WTC11 (cell line): Measurements from ENCODE around the gene TUBGCP2. TPM values are rescaled to one million over a fixed set of nuclear protein-coding genes. Genes with fewer than 3 reads are reported as not detected.

ENCODE experiments used
- ATAC-seq: fragments of 200-7000 bp; cut with Tn5 transposase; 2 replicates; pipeline ENCODE4 v1.10.0; 2021; ENCODE audit warnings: mild to moderate bottlenecking, moderate library complexity
- CTCF ChIA-PET: fragments of 300-600 bp; sonication (Branson Sonifier 250); formaldehyde crosslinking; loops from one replicate; lab custom pipeline; 2021; ENCODE audit warnings: antibody characterized with exemption; lab: Charles Lee
- POLR2A ChIA-PET: fragments of 350-600 bp; sonication (Branson Sonifier 250); formaldehyde crosslinking; loops from one replicate; lab custom pipeline; 2021; ENCODE audit warnings: antibody characterized with exemption; lab: Charles Lee
- DNase-seq: peaks from one replicate; pipeline ENCODE4 v3.0.0; 2021; ENCODE audit warnings: low spot score
- H3K27ac Mint-ChIP-seq: 2 replicates; pipeline ENCODE4 v1.8.0; 2021; ENCODE audit warnings: mixed read lengths
- H3K27me3 Mint-ChIP-seq: 2 replicates; pipeline ENCODE4 v1.8.0; 2021; ENCODE audit warnings: low read depth, mild to moderate bottlenecking, moderate library complexity, mixed read lengths
- H3K36me3 Mint-ChIP-seq: 2 replicates; pipeline ENCODE4 v1.8.0; 2021; ENCODE audit warnings: mixed read lengths
- H3K4me1 Mint-ChIP-seq: 2 replicates; pipeline ENCODE4 v1.8.0; 2022; ENCODE audit warnings: mixed read lengths
- H3K4me3 Mint-ChIP-seq: 2 replicates; pipeline ENCODE4 v1.8.0; 2021; ENCODE audit warnings: mild to moderate bottlenecking, moderate library complexity, mixed read lengths
- H3K9me3 Mint-ChIP-seq: 2 replicates; pipeline ENCODE4 v1.8.0; 2021; ENCODE audit warnings: mixed read lengths
- E2F5 ChIP-seq: sonication (generic); formaldehyde crosslinking; IDR thresholded peaks from 2 replicates; pipeline ENCODE4 v1.8.1; 2022; ENCODE audit warnings: mild to moderate bottlenecking, moderate library complexity, missing genetic modification reagents
- FOXP1 ChIP-seq: sonication (generic); formaldehyde crosslinking; IDR thresholded peaks from 2 replicates; pipeline ENCODE4 v1.8.0; 2022; ENCODE audit warnings: missing genetic modification reagents, mild to moderate bottlenecking, moderate library complexity, borderline replicate concordance
- JAZF1 ChIP-seq: fragments of 250-450 bp; sonication (Bioruptor Pico); IDR thresholded peaks from 2 replicates; pipeline ENCODE4 v1.9.0; 2021; ENCODE audit warnings: moderate library complexity, mild to moderate bottlenecking, inconsistent platforms
- JUN ChIP-seq: sonication (generic); formaldehyde crosslinking; IDR thresholded peaks from 2 replicates; pipeline ENCODE4 v1.8.0; 2023; ENCODE audit warnings: mild to moderate bottlenecking, missing genetic modification reagents
- NFATC4 ChIP-seq: fragments of 250-450 bp; sonication (Bioruptor Pico); IDR thresholded peaks from 2 replicates; pipeline ENCODE4 v1.9.0; 2021; ENCODE audit warnings: mild to moderate bottlenecking
- PRDM15 ChIP-seq: sonication (generic); formaldehyde crosslinking; IDR thresholded peaks from 2 replicates; pipeline ENCODE4 v1.8.0; 2022; ENCODE audit warnings: missing genetic modification reagents
- RELA ChIP-seq: sonication (generic); formaldehyde crosslinking; IDR thresholded peaks from 2 replicates; pipeline ENCODE4 v1.8.1; 2022; ENCODE audit warnings: missing genetic modification reagents, mild to moderate bottlenecking, borderline replicate concordance
- SP1 ChIP-seq: sonication (generic); formaldehyde crosslinking; conservative IDR thresholded peaks from 2 replicates; pipeline ENCODE4 v1.8.1; 2022; ENCODE audit warnings: missing genetic modification reagents
- TEAD1 ChIP-seq: sonication (generic); formaldehyde crosslinking; IDR thresholded peaks from 2 replicates; pipeline ENCODE4 v1.8.0; 2022; ENCODE audit warnings: mild to moderate bottlenecking, missing genetic modification reagents
- ZBTB21 ChIP-seq: sonication (generic); formaldehyde crosslinking; IDR thresholded peaks from 2 replicates; pipeline ENCODE4 v1.8.1; 2023; ENCODE audit warnings: mild to moderate bottlenecking, missing genetic modification reagents, borderline replicate concordance
- ZNF263 ChIP-seq: sonication (generic); formaldehyde crosslinking; IDR thresholded peaks from 2 replicates; pipeline ENCODE4 v1.8.1; 2022; ENCODE audit warnings: low read depth, mild to moderate bottlenecking, moderate library complexity, missing genetic modification reagents
- ZNF423 ChIP-seq: fragments of 250-450 bp; sonication (Bioruptor Pico); IDR thresholded peaks from 2 replicates; pipeline ENCODE4 v2.1.2; 2022; ENCODE audit warnings: mild to moderate bottlenecking, moderate library complexity
- ZNF532 ChIP-seq: fragments of 250-450 bp; sonication (Bioruptor Pico); IDR thresholded peaks from 2 replicates; pipeline ENCODE4 v1.9.0; 2021; ENCODE audit warnings: mild to moderate bottlenecking, borderline replicate concordance
- ZSCAN18 ChIP-seq: fragments of 250-450 bp; sonication (Bioruptor Pico); IDR thresholded peaks from 2 replicates; pipeline ENCODE4 v2.1.2; 2022; ENCODE audit warnings: mild to moderate bottlenecking, moderate library complexity
- total RNA-seq: library from RNA; stranded (reverse); gene quantifications from 3 replicates; pipeline ENCODE4 v1.2.3, GENCODE V29; 2021
- TF ChIP-seq, protein P1 (sequence below): fragments of 250-450 bp; sonication (Bioruptor Pico); IDR thresholded peaks from 2 replicates; pipeline ENCODE4 v1.9.0; 2021; ENCODE audit warnings: mild to moderate bottlenecking
- TF ChIP-seq, protein P2 (sequence below): sonication (generic); formaldehyde crosslinking; conservative IDR thresholded peaks from 2 replicates; pipeline ENCODE4 v1.8.1; 2022; ENCODE audit warnings: mild to moderate bottlenecking, missing genetic modification reagents
- TF ChIP-seq, protein P3 (sequence below): fragments of 250-450 bp; sonication (Bioruptor Pico); conservative IDR thresholded peaks from 2 replicates; pipeline ENCODE4 v1.9.0; 2021; ENCODE audit warnings: mild to moderate bottlenecking

TUBGCP2 gene
- total RNA-seq, 1 experiment from 2014 or later, result 62.5 TPM

DNA sequence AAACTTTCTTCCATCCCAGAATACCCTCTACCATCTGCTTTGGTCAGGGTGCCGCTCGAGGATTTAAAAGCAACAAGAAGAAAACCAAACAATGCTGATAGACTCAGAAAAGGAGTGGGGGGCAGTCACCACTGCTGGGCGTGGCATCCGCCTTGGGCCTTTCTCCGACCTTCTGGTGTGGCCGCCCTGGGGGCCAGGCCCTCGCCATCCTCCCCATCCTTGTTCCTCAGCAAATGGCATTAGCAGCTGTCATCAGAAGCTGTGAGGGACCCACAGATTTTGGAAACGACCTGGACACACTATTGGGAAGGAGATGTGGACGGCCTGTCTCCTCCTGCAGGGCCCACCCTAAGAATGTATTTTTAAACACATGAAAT, 4.1 kb upstream of the TUBGCP2 start:
- H3K4me3 Mint-ChIP-seq, result no peak overlapping the region
- DNase-seq, result no peak
- H3K4me1 Mint-ChIP-seq, result peaks cover 5% of the 10 kb centered on the region
- H3K36me3 Mint-ChIP-seq, result peaks cover 18% of the 10 kb centered on the region
- no peaks in the 10 kb centered on the region; the same call in 1 of the 2 replicates for H3K9me3 Mint-ChIP-seq
- POLR2A ChIA-PET, result no interaction called here
- CTCF ChIA-PET, result no interaction called here
- TF ChIP-seq NFATC4 (no peak), TEAD1 (CRISPR knock-in tag) (no peak), ZNF263 (CRISPR knock-in tag) (no peak), FOXP1 (CRISPR knock-in tag) (no peak), RELA (CRISPR knock-in tag) (no peak)
- peaks cover 3% of the 10 kb centered on the region; the same call in 1 of the 2 replicates for H3K27me3 Mint-ChIP-seq
- no peak for ATAC-seq
- no peak overlapping the region for H3K27ac Mint-ChIP-seq

DNA sequence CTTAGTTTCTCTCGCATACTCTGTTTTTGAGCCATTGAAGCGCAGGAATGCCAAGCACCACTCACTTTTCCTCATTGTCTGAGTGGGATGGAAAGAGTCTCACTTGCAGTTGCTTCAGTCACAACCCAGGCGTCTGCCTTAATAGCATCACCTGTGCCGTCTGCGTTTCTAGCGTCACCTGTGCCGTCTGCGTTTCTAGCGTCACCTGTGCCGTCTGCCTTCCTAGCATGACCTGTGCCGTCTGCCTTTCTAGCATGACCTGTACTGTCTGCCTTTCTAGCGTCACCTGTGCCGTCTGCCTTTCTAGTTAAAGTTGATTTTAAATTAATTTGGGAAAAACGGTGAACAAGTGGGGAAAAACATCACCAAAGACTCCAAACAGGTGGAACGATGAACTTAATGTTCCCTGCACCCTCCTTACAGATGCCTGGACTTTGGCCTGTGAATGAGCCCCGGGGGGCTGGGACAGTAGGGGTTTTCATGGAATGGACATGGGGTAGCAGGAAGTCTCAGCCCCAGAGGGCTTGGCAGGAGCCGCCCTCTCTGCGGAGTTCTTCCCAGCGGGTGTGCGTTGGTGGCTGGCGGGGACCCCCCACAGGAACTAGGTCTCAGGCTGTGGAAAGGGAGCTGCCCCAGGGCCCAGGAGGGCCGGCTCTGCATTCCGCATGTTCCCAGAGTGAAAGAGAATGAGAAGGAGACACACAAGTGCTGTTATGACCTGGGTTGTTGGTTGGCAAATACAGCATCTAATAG, 3.5 kb upstream of the TUBGCP2 start:
- no peak for ATAC-seq
- Mint-ChIP-seq H3K4me3 (no peak overlapping the region), H3K36me3 (peaks cover 18% of the 10 kb centered on the region)
- CTCF ChIA-PET, result no interaction called here
- TF ChIP-seq JUN (CRISPR knock-in tag), result no peak
- no peak for TF ChIP-seq E2F5
- TF ChIP-seq ZSCAN18 (CRISPR knock-in tag), result no peak
- TF ChIP-seq, protein P1, sequence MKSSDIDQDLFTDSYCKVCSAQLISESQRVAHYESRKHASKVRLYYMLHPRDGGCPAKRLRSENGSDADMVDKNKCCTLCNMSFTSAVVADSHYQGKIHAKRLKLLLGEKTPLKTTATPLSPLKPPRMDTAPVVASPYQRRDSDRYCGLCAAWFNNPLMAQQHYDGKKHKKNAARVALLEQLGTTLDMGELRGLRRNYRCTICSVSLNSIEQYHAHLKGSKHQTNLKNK, result no peak
- TF ChIP-seq ZNF532 (CRISPR knock-in tag), result no peak
- TF ChIP-seq, protein P2, sequence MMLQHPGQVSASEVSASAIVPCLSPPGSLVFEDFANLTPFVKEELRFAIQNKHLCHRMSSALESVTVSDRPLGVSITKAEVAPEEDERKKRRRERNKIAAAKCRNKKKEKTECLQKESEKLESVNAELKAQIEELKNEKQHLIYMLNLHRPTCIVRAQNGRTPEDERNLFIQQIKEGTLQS (CRISPR knock-in tag), result no peak
- TF ChIP-seq ZBTB21 (CRISPR knock-in tag), result no peak
- TF ChIP-seq SP1 (CRISPR knock-in tag), result no peak
- TF ChIP-seq, all 79 proteins: peak for 0
- peaks cover 11% of the 10 kb centered on the region for H3K4me1 Mint-ChIP-seq
- H3K27me3 Mint-ChIP-seq, result peaks cover 3% of the 10 kb centered on the region; the same call in 1 of the 2 replicates
- no peak for DNase-seq
- POLR2A ChIA-PET, result no interaction called here
- no peak overlapping the region for H3K27ac Mint-ChIP-seq
- H3K9me3 Mint-ChIP-seq, result no peaks in the 10 kb centered on the region; the same call in 1 of the 2 replicates

DNA sequence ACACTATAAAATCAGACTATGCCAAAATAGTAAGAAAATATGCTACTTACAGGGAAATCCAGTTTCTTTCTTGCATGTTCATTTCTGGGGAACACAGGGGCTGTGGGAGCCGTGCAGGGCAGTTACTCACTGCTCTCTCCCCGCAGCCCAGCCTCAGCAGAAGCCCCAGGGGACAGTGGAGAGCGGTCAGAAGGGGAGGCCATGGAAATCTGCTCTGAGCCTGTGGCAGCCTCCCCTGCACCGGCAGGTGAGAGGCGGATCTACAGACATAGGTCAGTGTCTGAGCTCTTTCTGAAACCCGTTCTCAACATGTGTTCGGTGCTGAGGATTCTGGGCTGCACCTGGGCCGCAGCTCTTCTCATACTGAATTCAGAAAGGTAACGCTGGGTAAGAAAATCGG, 2.9 kb upstream of the TUBGCP2 start:
- Mint-ChIP-seq H3K27ac (no peak overlapping the region), H3K9me3 (no peaks in the 10 kb centered on the region; the same call in 1 of the 2 replicates), H3K4me1 (peaks cover 15% of the 10 kb centered on the region), H3K4me3 (no peak overlapping the region), H3K27me3 (peaks cover 3% of the 10 kb centered on the region; the same call in 1 of the 2 replicates), H3K36me3 (peaks cover 18% of the 10 kb centered on the region)
- ATAC-seq (no peak), DNase-seq (no peak)
- CTCF ChIA-PET, result interaction anchor here (0.6 kb wide), 1 partner anchor 29 kb away, joined by 4 read pairs; no protein-coding TSS in a partner anchor
- POLR2A ChIA-PET, result no interaction called here
- TF ChIP-seq, protein P3, sequence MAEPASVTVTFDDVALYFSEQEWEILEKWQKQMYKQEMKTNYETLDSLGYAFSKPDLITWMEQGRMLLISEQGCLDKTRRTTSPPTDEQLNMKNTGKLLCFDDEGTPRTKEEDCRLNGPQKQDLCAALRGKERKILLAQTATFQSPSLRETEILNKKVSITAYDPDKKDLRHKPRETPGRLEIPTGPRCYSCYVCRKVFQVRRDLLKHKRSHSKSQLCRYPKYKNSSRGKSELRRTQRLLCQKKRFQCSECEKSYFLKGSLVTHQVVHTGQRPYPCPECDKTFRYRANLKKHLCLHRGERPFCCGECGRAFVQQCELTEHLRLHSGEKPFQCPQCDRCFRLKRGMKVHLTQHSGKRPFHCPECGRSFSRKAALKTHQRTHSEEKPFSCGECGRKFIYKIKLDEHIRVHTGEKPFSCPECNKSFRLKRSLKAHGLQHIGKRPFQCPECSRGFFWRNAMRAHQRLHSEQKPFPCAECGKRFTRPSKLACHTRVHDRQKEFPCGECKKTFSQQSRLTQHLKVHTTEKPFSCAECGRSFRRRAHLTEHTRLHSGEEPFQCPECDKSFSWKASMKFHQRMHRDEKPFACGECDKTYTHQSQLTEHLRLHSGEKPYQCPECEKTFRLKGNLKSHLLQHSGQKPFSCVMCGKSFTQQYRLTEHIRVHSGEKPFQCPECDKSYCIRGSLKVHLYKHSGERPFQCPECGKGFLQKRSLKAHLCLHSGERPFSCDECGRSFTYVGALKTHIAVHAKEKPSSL (CRISPR knock-in tag), result no peak
- no peak for TF ChIP-seq ZNF423
- no peak for TF ChIP-seq PRDM15
- TF ChIP-seq FOXP1 (CRISPR knock-in tag), result no peak
- no peak for TF ChIP-seq JAZF1
